ENCODE results near the gene C16orf78.
A peak's percentile ranks its signal among the peaks of the same experiment; 100 is the strongest.
"Not testable (repeated sequence)": the region's sequence is repeated elsewhere in the genome, so short reads cannot be mapped to it uniquely, and the experiment has no call there.

C16orf78 gene

GRCh38 chr16:49350265-49351095, 23.1 kb upstream of the C16orf78 start:
- DNase-seq = peak in 1 of 2 donors; percentile 13

DNA sequence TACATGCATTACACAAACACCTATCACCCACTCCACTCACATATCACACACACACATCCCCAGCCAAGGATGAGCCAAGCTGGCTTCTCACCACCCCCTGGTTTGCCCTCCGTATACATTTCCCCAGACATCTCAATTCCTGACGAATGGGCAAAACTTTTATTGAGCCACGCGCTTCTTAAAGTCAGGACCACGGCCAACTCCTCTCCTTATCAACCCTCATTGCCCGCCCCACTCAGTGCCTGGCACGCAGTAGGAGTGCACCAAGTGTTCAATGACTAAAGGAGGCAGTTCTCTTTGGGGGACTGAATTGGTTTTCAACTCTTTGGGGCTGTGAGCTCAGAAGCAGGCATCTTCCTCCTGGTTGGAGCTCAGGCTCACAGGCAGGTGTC, 22.5 kb upstream of the C16orf78 start:
- no peak for DNase-seq

DNA sequence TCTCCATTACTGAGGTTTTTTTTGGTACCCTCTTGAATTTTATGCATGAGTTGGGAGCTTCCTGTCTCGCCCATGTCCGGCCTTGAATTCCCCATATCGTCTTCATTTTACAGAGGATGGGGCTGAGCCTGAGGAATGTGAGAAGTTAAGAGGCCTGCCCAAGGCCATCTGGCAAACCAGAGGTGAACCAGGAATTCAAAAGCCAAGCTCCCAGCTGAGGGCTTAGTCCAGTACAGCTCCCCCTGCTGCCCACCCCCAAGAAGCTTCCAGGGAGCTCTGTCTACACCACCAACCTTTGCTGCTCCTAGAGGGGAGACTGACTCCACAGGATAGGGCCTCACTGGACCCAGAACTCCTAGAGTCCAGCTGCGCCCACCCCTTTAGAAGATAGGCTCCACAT, 20.7 kb upstream of the C16orf78 start:
- DNase-seq = no peak

GRCh38 chr16:49353680-49354079, 19.9 kb upstream of the C16orf78 start:
- DNase-seq = no peak

DNA sequence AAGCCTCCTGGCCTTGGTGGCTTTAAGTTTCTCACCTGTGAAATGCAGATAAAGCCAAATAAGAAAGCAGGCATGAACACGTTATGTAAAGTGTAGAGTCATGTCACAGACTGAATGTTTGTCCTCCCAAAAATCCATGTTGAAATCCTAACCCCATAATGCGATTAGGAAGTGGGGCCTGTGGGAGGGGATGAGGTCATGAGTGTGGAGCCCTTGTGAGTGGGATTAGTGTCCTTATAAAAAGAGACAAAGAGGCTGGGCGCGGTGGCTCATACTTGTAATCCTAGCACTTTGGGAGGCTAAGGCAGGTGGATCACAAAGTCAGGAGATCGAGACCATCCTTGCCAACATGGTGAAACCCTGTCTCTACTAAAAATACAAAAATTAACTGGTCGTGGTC, 19.5 kb upstream of the C16orf78 start:
- DNase-seq = no peak

- no peak for DNase-seq
Observed at GRCh38 chr16:49354991-49355390, 18.6 kb upstream of the C16orf78 start.

DNA sequence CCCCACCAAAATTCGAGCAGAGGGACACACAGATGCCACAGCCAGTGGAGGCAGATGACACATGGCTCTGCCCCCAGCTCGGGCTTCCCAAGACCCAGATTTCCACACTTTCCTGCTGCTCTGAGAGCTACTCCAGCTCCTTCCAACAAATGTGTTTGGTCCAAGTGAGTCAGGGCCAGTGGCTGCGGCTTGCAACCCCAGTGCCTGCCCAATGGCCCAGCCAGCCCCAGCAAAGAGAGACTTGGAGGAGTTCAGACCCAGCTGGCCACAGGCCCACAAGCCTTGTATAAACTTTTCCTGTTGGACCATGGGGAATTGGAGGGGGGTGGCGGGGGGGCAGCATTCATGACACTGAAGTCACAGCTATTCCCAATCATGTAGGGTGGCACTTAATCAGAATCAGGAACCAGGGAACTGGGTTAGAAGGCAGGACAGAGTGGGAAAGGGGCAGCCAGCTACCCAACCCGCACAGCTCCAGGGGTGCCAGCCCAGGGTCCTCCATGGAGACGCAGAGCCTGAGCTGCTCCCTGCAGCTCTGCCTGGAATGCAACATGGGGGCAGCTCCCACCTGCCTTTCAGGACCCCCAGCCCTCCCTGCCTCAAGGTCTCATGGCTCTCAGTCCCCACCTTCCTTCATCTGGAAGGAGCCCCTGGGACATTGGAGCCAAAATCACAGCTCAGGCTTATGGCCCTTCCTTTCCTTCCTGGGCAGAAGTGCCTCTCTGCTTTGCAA, 17.5 kb upstream of the C16orf78 start:
- no peak for DNase-seq

- DNase-seq = no peak
Observed at GRCh38 chr16:49356728-49357488, 16.7 kb upstream of the C16orf78 start.

DNA sequence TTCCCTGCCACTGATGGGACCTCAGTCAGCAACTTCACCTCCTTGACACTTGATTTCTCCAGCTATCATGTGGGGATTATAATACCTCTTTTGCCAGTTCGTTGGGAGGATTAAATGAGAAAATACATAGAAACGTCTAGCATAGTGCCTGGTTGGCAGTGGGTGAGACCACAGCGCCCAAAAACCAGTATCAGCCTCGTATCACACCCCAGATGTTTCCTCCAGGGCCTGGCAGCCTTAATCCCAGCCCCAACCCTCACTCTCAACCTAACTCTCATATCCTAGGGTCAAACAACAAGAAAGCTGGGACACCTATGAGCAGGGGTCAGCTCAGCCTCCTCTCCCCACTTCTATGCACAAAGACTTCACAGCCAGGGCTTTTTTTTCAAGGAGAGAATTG, 14.0 kb upstream of the C16orf78 start:
- no peak for DNase-seq

- DNase-seq = not testable (repeated sequence)
Observed at GRCh38 chr16:49361731-49362130, 11.9 kb upstream of the C16orf78 start.

DNA sequence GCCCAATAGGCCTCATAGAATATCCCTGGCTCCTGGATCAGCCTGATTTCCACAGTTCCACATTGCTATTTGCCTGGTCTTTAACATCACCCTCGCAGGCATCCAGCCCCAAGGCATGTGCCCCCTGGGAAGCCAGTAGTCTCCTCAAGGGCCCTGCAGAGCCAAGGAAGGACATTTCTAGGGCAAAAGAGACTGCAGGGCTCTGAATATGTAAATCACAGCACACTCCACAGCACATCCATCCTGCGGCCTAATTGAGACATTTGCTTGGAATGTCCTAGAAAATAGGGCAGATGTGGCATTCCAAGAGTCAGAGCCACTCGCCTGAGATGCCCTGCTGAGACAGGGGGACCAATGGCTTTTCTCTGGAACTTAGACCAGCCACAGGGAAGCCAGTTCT, 11.4 kb upstream of the C16orf78 start:
- no peak for DNase-seq

DNA sequence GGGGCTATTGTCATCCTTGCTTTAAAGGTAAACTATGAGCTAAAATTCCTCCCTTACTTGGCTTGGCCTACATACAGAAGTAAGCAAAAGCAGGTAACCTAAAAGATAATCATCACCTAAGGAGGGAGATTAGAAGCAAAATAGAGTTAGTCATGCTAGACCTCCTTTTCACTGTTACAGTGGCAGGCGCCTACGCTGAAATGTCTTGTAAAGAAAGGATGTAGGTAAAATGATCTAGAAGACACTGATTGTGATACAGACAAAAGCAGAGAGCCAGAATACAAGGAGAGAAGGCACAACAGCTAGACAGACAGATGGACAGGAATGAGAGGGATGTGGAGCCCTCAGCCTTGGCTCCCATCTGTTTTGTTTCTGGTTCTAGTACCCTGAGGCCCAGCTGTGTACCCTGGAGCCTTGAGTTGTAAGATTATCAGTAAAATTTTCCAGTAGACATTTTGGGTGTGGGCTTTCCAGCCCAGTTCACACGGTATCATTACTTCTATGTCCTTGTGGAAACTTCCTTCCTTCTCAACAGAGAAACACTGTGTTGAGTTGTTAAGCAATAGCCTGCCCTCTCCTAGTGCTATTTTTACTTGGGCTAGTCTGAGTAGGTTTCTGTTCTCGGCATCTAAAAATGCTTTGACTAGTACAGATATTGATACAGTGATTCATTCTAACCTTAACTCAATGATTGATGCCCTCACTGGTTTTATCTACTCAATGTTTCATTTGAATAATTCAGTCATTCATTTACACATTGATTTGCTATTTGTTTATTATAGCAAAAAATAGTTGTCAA, 7.7 kb upstream of the C16orf78 start:
- DNase-seq = no peak

DNA sequence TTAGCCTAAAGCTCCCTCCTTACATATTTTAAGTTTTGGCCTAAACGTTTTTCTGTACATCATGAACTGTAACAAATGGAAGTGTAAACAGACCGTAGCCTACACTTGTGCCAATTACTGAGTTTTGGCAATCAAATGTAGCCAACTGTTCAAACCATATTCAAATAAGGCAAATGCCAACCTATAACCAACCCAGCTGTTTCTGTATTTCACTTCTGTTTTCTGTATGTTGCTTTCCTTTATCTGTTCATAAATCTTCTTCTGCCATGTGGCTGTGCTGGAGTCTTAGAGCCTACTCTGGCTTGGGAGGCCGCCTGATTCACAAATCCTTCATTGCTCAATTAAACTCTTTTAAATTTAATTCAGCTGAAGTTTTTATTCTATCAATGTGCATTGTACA, 6.9 kb upstream of the C16orf78 start:
- DNase-seq = no peak

DNA sequence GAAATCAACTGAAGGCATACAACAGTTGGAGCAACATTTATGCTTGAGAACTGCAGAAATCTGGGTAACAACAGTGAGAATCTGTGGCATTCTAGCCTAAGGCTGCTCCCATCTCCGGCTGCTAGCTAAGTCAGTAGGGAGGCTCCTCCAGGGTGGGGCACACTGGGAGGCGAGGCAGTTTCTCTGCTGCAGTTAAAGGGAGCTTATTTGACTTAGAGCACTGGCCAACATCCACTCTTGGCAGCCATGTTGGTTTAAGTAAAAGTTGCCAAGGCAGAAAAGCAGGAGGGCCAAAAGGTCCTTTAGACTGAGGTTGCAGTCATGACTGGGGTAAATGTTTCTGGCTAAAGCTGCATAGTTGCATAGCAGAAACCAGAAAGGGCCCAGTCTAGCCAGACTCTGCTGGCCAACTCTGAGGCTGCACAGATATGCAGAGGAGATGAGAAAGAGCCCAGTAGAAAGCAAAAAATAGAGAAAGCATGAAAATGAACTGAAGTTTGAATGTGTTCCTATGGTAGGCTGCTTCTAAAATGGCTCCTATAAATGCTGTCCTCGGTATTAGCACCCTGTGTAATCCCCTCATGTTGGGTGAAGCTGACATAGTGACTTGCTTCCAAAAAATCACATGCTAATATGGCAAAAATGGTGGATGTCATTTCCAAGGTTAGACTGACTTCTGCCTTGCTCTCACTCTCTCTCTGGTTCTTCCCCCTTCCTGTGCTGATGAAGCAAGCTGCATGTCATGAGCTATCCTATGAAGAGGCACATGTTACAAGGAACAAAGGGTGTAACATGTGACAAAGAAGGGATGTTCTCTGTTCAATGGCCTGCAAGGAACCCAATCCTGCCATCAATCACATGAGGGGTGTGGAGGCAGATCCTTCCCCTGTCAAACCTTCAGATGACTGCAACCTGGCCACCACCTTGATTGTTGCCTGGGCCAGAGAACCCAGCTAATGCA, 3.7 kb upstream of the C16orf78 start:
- DNase-seq = no peak

DNA sequence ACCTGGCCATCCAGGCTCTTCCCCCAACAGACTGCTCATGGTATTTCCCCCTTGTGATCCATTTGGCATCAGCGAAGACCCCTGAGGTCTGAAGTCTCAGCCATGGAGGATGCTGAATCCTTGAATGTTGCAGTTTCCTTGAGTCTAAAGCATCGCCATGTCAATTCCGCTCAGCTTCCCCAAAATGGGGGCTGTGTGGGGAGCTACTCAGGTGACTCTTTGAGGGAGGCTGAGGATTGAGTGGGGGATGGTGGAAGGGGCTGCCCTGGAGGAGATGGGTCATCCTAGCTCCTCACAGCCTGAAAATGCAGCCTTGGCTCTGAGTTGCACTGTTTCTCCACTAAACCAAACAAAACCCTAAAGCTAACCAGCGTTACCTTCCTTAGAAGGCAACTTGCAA, 2.6 kb downstream of the C16orf78 start:
- DNase-seq = no peak

GRCh38 chr16:49377196-49377755, 3.7 kb downstream of the C16orf78 start:
- DNase-seq = no peak

- DNase-seq = no peak
Observed at GRCh38 chr16:49378238-49378637, 4.6 kb downstream of the C16orf78 start.

DNA sequence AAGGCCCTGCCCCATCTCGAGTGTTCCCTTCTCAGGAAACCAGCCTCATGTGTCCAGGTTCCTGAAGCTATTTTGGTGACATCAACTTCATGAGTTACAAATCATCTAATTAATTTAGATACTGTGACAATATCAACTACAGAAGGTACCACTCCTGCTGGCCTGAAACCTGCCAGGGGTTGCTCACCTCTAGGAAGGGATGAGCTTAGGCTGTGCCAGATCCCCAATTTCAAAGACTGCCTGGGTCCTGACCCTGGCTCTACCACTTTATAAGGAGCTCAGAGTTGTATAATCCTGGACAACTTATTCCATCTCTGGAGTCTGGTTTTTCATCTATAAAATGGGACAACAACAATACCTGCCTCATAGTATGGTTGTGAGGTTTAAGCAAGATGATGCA, 5.2 kb downstream of the C16orf78 start:
- DNase-seq = no peak

DNA sequence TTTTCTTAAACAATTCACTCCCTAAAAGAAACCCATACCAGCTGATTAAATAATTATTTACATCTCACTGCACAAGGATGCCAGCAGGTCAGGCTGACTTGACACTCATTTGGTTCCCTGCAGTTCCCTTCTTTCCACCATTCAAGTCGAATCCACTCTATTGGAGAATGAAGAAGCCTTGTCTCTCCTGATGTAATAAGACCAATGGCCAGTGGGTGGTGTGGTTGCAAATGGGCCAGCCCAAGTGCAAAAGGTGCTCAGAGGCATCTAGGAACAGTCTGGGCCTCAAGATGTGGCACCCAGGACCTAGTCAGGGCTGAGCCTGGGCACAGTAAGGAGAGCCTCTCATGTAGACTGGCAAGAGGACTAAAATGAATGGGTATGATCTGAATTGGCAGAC, 9.3 kb downstream of the C16orf78 start:
- no peak for DNase-seq

DNA sequence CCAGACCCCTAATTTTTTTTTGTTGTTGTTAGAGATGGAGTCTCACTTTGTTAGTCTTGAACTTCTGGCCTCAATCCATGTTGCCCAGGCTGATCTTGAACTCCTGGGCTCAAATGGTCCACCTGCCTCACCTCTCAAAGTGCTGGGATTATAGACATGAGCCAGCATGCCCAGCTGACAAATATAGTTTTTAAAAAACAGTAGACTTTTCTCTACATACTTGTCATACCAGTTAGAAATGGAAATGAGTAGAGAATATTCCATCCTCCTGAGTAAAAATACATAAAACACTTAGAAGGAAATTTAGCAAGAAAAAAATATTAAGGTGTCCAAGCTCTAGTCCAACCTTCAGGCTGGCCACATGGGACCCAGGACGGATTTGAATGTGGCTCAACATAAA, 21.4 kb downstream of the C16orf78 start:
- no peak for DNase-seq

DNA sequence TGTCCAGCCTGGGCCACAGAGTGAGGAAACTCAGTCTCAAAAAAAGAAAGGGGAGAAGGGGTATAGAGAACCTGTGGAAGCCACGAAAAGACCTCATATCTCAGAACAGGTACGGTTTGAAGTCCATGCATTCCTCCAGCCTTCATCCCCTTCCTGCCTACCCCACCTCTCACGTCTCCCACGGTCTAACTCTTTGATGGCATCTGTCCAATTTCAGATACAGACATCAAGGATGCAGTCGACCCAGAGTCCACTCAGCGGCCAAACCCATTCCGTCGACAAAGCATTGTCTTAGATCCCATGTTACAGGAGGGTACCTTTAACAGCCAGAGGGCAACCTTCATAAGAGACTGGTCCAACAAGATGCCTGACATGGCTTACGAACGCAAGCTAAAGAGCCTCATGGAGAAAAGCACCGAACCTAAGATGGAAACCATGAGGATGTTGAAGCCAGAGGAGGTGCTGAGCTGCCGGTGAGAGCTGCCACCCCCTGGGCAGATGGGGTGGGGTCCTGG, 22.7 kb downstream of the C16orf78 start:
- no peak for DNase-seq

Data from CD4-positive, alpha-beta T cell treated with Interleukin-4 for 1 hour (primary cell).